HT1080 (cell line): ENCODE results near the gene KCNB1. TPM values are rescaled to one million over a fixed set of nuclear protein-coding genes. Genes with fewer than 3 reads are reported as not detected.

Source experiments
- DNase-seq: peaks from one replicate; pipeline ENCODE4 v3.0.0-alpha.2; 2015; ENCODE audit warnings: low read depth
- total RNA-seq: library from RNA; depleted of rRNA; stranded (reverse); fragments of >200 nt; shearing (Covaris generic); gene quantifications from 2 replicates; pipeline ENCODE4 v1.2.3, GENCODE V29; 2014

The KCNB1 gene
- total RNA-seq, 1 experiment from 2014 or later: 0.02 TPM

DNA sequence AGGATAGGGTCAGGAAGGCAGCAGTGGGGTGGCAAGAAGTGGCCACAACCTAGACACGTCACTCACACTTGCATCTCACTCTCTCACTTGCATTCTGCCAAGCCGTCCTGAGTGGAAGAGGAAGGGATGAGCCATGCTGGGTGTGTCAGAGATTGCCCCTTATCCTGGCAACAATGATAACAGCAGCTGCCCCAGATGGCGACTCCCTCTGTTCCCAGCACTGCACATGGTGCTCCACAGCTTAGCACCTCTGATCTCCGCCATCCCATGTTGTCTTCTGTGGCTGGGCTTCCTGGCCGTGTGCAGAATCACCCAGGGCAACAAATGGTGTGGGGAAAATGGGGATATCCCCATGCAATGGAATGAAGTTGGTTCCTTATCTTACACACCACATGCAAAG lies 11.1 kb downstream of the KCNB1 start:
- DNase-seq: no peak

DNA sequence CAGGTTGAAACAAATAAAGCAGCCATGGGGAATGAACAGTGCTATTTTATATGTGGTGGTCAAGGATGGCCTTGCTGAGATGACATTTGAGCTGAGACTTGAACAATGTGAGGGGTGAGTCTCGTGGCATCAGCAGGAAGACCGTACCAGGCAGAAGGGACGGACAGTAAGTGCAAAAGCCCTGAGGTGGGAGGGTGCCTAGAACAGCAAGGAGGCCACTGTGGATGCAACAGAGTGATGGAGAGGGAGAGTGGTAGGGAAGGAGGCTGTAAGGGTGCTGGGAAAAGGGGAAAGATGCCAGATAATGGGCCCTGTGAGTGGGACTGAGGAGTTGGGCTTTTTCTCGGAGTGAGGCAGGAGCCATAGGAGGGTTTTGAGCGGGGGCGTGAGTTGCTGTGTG lies 11.5 kb downstream of the KCNB1 start:
- no peak for DNase-seq

DNA sequence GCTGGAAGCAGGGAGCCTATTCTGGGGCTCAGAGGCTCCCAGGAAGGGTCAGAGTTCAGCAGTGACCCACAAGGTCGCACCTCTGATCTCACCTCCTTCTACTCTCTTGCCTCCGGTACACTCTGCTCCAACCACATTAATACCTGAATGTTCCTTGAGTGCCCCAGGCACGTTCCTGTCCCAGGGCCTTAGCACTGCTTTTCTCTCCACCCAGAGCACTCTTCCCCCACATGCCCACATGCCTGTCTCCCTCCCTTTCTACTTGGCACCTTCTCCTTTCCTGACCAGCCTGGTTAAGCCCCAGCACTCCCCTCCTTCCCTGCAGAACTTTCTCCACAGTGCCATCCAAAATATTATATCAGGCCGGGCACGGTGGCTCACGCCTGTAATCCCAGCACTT lies 13.4 kb downstream of the KCNB1 start:
- no peak for DNase-seq

DNA sequence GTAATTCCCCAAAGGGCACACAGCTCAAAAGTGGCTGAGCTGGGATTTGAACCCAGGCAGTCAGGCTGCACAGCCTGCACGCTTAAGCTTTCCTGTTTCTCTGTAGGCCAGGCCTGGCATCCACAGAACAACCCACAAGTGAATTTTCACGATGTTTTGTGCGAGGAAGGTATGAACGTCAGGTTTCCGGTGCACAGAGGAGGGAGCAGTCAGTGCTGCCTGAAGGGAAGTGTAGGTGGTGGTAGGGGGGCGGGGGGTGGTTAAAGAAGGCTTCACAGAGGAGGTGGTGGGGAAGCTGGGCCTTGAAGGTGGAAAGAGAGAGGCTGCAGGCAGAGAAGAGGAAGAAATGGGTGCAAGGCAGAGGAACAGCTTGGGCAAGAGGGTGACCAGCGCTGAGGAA lies 14.1 kb downstream of the KCNB1 start:
- DNase-seq: no peak

DNA sequence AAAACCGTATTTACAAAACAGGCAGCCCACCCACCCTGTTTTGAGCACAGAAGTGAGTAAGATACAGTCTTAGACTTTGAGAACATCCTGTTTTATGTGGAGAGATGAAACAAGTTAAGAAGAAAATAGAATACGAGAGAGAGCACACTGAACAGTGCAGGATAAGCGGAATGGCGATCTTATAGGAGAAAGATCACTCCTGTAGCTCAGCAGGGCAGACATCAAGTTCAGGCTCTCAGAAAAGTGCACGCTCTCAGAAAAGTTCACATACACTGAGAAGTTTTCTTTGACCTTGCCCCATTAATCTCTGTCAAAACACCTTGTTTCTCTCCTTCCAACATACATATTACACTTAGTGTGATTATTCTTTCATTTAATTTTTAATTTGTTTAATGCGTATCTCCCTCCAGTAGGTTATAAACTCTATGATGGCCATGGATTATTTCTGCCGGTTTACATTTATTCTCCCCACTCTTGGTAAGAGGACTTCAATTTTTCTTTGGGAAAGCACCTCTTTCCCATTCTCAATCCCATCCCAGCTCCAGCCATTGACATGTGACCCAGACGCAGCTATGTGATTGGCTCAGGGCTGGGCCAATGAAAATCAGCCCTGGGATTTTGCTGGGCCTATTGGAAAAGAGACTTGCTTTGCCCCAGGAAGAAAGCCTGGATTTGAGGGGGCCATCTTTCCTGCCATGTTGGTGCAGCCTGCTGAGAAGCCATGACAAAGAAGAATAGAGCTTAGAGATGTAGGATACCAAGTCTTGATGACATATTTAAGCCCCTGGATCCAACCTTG lies 16.2 kb downstream of the KCNB1 start:
- DNase-seq: peak; percentile 13

DNA sequence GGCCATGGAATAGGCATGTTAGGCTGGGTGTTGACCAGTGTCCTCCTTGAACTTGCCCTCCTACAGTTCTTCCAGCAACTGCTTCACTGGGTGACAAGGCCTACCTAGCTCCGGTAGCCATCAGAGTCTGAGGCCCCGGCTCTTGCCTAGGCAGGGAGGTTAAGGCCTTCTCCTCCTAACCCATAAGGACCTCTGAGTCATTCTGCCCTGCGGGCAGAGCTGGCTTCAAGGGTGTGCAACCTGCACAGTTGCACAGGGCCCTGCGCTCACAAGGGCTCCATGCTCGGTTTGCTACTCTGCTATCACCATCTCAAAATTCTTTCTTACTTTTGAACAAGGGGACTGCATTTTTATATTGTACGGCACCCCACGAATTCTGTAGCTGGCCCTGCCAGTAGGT lies 17.9 kb downstream of the KCNB1 start:
- DNase-seq: no peak

DNA sequence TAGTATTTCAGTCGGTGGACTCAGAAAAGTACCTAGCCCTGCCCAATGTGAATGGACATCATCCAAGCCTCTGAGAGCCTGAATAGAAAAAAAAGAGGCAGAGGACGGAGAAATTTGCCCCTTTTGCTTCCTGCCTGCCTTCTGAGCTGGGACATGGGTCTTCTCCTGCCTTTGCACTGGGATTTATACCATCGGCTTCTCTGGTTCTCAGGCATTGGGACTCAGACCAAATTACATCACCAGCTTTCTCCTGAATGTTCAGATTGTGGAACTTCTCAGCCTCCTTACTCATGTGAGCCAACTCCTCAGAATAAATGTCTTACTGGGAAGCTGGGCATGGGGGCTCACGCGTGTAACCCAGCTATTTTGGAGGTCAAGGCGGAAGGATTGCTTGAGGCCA lies 19.8 kb downstream of the KCNB1 start:
- DNase-seq: no peak

DNA sequence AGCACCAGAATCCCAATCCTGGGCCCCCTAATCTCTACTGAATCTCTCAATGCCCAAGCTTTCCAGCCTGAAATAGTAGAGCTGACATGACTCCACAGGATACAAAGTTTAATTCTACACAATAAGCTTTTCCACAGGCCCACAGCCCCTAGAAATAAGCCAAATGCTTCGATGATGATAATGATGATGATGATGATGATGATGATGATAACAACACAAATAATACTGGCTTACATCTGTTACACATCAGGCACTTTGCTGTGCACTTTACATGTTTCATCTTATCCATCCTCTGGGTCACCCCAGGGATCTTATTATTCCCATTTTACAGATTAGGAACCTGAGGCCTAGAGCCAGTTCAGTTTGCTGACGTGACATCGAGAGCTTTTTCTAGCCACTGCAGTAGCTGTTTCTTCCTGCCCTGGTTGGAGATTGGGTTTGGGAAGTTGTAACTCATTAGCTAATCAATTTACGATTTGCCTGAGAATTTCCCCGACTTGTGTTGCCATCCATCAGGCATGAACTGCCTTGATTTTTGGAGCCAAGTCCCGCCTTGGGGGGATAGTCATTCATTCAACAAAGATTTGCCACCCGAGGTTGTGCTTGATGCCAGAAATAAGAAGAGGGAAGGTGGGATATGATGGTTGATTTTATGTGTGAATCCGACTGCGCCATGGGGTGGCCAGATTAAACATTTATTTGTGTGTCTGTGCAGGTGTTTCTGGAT lies 20.4 kb downstream of the KCNB1 start:
- no peak for DNase-seq

DNA sequence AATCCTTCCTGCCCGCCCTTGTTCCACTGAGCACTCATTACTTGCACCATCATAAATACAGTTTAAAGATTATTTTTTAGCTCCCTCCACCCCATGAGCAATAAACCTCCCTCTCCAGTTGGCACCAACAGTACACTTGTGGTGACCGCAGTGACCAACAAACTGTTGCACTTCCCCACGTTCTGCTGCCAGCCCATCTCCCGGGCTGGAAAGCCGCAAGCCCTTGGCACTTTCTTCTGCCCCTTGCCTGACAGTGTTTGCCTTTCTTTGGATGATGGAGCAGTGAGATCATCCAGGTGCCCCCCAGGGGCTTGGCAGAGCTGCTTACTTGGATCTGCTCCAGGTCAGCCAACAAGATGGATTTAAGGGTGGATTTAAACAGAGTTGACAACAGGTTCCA lies 21.6 kb downstream of the KCNB1 start:
- peak; percentile 72 for DNase-seq

DNA sequence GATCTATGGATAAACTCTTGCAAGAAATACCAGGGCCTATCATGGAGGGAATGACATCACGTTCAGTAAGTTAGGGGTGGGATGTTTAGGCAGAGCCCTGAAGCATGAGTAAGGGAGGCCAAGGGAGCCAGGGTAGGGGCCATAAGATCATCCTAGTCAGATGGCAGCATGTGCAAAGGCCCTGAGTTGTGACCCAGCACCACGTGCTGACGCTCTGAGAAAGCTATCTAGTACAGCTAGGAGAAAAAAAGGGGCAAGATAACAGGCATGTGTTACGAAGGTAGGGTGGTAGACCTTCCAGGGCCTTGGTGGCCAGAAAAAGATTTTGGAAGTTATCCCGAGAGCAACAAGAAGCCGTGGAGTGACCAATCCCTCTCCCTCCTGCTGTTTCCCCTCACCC lies 22.3 kb downstream of the KCNB1 start:
- no peak for DNase-seq

DNA sequence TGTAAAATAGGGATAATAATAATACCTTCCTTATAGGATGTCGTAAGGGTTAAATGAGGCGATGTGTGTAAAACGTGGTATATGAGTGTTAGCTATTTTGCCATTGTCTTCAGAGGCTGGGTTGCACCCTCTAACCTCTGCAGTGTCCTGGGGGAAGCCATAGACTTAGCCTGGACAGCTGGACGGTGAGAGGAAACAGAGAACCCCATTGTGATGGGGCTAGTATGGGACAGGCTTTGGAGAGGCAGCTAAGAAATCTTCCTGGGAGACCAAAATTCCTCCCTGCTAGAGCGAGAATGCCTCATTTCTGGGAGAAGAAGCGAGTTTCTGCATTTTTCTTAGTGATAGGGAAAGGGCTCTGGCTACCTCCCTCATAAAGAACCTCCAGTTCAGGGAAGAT lies 22.8 kb downstream of the KCNB1 start:
- DNase-seq: no peak

DNA sequence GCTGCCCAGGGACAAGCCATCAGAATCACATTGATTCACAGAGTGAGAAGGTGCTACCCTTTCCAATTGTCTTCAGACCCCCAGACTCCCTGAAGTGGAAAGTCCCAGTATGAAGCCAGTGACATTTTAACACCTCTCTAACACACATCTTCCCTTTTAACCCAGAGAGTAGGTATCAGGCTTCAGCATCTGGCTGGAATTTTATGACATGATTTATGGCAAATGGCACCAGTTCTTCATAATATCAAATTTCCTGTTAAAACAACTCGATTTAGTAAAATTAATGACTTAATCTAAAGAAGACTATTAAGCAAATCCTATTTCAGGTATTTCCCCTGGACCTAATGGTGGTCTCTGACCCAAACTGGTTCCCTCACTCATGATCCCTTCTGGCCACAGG lies 25.0 kb downstream of the KCNB1 start:
- DNase-seq: no peak

DNA sequence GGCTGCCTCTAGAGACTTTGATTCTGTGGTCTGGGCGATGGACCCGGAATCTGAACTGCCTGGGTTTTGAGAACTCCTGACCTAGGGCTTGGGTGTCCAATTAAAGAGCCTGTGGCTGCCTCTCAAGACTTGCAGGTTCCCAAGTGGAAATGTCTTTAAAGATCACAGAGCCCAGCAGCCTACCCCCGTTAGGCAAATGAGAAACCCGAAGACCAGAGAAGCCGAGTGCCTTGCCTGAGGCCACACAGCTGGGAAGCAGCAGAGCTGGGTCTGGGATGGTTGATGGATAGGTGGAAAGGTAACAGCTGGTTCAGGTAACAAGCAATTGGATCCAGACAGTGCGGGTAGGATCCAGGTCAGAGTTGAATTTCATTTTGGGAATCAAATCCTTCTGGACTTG lies 25.8 kb downstream of the KCNB1 start:
- DNase-seq: no peak

DNA sequence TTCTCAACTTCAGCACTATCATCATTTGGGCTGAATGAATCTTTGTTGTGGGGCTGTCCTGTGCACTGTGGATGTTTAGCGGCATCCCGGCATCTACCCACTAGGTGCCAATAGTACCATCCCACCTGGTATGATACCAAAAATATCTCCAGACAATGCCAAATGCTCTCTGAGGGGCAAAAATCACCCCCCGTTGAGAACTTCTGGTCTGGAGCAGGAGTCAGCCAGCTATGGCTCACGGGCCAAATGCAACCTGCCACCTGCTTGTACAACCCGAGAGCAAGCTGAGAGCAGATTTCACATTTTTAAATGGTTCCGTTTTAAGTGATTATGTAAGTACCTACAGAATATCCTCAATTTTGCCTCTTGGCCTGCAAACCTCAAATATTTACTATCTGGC lies 26.8 kb downstream of the KCNB1 start:
- no peak for DNase-seq

DNA sequence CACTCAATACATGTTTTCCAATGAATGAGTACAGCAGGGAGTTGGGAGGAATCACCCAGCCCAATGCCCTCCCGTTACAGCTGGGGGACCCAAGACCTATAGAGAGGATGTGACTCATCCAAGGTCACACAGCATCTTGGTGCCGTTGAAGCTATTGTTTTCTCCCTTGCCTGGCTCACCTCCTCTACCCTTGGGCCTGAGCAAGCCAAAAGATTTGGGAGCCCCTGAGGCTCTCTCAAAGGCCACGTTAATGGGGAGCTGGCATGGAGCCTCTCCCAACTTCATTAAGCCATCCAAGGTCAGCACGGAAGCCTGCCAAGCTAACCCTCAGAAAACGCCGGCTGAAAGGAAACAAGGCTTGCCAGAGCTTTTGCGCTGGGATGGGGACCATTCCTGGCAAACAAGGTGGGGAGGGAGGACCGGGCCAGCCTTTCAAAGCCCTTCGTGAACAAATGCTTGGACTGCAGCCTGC lies 30.4 kb downstream of the KCNB1 start:
- peak; percentile 52 for DNase-seq

DNA sequence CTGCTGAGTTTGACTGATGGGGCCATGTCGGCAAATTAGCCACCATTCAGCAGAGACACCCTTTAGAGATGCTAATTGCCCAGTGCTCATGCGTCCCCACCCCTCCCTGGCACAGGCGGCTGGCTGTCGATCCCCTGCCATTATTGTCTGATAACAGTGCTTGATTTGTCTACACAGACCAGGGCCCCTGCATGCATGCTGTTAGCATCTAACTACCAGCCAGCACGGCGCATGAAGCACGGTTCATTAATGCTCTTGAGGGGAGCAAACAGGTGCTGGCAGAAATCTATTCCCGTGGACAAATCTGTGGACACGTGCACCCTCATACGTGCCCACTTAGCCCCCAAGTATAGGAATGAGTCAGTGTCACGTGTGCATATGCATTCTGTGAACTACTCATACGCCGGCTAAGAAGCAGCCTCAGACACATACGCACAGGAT lies 32.2 kb downstream of the KCNB1 start:
- DNase-seq: no peak

DNA sequence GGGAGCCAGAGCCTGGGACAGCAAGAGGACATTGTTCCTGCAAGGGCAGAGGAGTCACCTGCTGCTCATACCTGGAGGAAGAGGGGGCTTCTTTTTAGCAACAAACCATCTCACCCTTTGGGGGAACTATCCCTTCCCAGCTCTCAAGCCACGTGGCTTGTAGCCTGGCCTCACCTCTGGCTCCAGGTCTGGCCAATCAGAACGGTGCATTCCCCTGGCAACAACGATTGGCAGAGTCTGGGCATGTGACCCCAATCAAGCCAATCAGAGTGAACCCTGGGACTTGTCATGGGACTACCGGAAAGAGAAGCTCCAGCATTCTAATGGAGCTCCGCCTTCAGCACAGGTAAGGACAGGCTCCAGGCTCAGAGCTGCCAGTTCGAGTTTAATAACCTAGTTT lies 33.6 kb downstream of the KCNB1 start:
- DNase-seq: no peak

DNA sequence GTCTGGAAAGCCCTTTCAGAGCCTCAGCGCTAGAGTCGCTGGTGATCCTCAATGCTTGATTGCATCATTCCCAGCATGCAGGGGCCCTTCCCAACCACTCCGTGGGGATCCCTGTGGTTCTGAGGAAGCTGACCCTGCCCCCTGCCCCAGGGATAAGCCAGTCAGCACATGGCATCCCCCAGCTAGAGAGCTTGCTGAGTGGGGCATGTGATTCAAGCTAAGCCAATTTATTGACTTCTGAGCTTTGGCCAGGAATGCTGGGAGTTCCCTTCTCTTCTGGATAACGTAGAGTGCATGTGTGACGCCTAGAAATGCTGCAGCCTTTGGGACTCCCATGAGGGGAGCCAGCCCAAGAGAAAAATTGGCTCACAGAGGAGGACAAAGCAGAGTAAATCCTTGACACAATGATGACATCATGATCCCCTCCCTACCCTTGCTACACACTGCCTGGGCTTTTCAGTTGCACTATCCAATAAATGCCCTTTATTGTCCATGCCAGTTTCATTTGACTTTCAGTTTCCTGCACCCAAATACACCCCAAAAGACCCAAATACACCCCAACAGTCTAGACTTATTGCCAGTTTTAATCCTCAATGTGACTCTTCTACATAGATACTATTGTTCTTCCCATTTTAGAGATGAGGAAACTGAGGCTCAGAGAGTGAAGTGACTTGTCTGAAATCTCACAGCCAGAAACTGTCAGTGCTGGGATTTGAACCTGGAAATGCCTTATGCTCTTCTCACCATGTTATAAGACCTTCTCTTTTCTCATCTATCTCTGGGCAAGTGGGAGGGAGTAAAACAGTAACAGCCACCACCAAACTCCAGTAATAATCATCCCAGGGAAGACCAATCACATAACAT lies 34.3 kb downstream of the KCNB1 start:
- DNase-seq: no peak

DNA sequence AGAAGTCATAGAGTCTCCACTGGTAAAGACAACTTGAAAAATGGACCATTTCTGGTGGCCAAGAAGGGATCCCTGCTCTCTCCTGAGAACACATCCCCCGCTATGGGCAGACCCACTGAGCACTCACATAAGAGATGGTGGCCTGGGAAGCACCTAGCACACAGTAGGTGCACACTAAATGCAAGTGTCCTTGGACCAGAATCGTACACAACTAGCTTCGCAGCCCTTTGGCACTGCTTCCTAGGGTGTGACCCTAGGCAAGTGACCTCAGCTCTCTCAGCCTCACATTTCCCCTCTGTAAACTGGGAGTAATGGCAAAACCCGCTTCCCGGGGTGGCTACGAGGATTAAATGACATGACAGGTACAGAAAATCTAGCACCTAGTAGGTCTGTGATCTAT lies 35.1 kb downstream of the KCNB1 start:
- no peak for DNase-seq

DNA sequence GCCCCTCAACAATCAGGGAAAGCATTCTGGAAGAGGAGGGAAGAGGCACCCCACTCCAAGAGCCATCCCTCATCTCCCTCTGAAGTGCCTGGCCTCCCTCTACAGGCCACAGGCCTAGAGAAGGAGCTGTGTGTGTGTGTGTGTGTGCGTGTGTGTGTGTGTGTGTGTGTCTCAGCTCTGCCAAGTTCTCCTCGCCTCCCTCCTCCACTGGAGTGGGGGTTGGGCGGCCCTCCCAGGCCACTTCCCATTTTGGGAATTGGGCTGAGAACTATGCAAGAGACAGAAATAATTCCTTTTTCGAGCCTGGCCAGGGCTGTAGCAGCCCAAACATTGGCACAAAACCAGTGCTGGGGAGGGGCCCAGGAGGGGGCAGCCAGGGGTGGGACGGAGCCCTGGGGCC lies 35.7 kb downstream of the KCNB1 start:
- DNase-seq: no peak

DNA sequence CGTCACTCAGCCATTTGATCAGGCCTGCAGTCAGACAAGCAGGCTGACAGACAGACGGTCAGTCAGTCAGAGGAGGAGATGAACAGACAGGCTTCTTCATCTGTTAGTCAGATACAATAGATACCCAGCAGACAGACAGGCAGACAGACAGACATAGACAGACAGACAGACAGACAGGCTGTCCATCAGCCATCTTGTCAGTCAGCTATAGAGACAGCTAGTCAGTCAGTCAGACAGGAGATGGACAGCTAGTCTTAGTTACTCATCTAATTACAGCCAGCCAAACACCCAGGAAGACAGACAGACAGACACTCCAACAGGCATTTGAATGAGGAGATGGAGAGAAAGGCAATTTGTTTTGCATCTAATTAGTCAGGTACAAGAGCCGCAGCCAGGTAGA lies 36.4 kb downstream of the KCNB1 start:
- DNase-seq: no peak

DNA sequence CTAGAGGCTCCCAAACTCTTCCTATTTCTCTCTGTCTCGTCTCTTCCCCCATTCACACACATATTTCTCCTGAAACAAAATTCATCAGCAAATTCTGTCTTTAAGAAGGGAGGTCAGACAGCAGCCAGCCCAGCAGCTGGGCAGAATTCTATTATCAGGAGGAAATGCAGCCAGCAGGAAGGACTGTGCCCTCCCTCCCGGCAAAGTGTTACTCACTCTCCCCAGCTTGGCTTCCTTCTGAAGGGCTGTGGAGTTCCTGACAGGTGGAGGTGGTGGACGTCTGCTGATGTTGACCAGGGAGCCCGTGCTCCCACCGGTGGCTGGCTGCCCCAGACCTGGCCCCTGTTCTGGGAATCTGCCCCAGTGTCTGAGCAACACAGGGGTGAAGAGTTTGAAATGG lies 37.3 kb downstream of the KCNB1 start:
- DNase-seq: no peak
